GM18868 (cell line): Measurements from ENCODE around the gene FBXO48.
A peak's percentile ranks its signal among the peaks of the same experiment; 100 is the strongest.

Experiments
- ATAC-seq: cut with Tn5 transposase; IDR thresholded peaks from one replicate; pipeline ENCODE4 v1.9.1; 2021; ENCODE audit warnings: mild to moderate bottlenecking, moderate library complexity; ENCODE audit not compliant: unreplicated experiment

Gene FBXO48

GRCh38 chr2:68467077-68467960 is at the start of gene FBXO48, which contains the start of gene APLF:
Gene FBXO48 (minus strand): TSS chr2:68467294. CDS start chr2:68465145, 2,149 bp downstream.
Gene APLF (plus strand): TSS chr2:68467585. CDS start chr2:68467732, 147 bp downstream.
- peak; percentile 93 for ATAC-seq

GRCh38 chr2:68516051-68516955 is 49.2 kb upstream of the FBXO48 start:
- no peak for ATAC-seq

- ATAC-seq = no peak
Observed at GRCh38 chr2:68514316-68514929, 47.3 kb upstream of the FBXO48 start.

- no peak for ATAC-seq
Observed at GRCh38 chr2:68512966-68513365, 45.9 kb upstream of the FBXO48 start.

- no peak for ATAC-seq
Observed at GRCh38 chr2:68512326-68512725, 45.2 kb upstream of the FBXO48 start.

- no peak for ATAC-seq
Observed at GRCh38 chr2:68506170-68506569, 39.1 kb upstream of the FBXO48 start.

GRCh38 chr2:68505603-68506159 is 38.6 kb upstream of the FBXO48 start:
- ATAC-seq = no peak

- no peak for ATAC-seq
Observed at GRCh38 chr2:68501768-68502167, 34.7 kb upstream of the FBXO48 start.

GRCh38 chr2:68500649-68501048 is 33.6 kb upstream of the FBXO48 start:
- ATAC-seq = no peak

GRCh38 chr2:68499133-68499532 is 32.0 kb upstream of the FBXO48 start:
- ATAC-seq = no peak

GRCh38 chr2:68491582-68491981 is 24.5 kb upstream of the FBXO48 start:
- ATAC-seq = no peak

- ATAC-seq = no peak
Observed at GRCh38 chr2:68489282-68489681, 22.2 kb upstream of the FBXO48 start.

GRCh38 chr2:68488605-68489004 is 21.5 kb upstream of the FBXO48 start:
- ATAC-seq = peak; percentile 87

GRCh38 chr2:68487773-68488355 is 20.8 kb upstream of the FBXO48 start:
- no peak for ATAC-seq

- no peak for ATAC-seq
Observed at GRCh38 chr2:68483011-68483410, 15.9 kb upstream of the FBXO48 start.

- no peak for ATAC-seq
Observed at GRCh38 chr2:68482296-68482820, 15.3 kb upstream of the FBXO48 start.

GRCh38 chr2:68478688-68479087 is 11.6 kb upstream of the FBXO48 start:
- no peak for ATAC-seq

- no peak for ATAC-seq
Observed at GRCh38 chr2:68476454-68476853, 9.4 kb upstream of the FBXO48 start.

- no peak for ATAC-seq
Observed at GRCh38 chr2:68475576-68475975, 8.5 kb upstream of the FBXO48 start.

- no peak for ATAC-seq
Observed at GRCh38 chr2:68475110-68475509, 8.0 kb upstream of the FBXO48 start.
